Tibial artery (tissue), 4 donors: Measurements from ENCODE around the gene ADD2.
"Not testable (repeated sequence)": the region's sequence is repeated elsewhere in the genome, so short reads cannot be mapped to it uniquely, and the experiment has no call there.

Experiments
- DNase-seq, 2 donors: peaks; one replicate each; pipeline ENCODE4 v3.0.0-alpha.2; 2019
- H3K27ac ChIP-seq, 2 donors: fragments of 200-600 bp; sonication (generic) in 1 of 2; 1 replicate in 1 of 2; 2 replicates in 1 of 2; pipeline ENCODE4 v1.5.1; 2018 to 2019; ENCODE audit warnings: mild to moderate bottlenecking in 1 of 2
- H3K27me3 ChIP-seq, 2 donors: fragments of 200-600 bp; sonication (generic) in 1 of 2; one replicate each; pipeline versions ENCODE4 v1.5.1 to v1.6.0; 2016 to 2019
- H3K36me3 ChIP-seq, 3 donors: fragments of 200-600 bp; sonication (generic) in 2 of 3; one replicate each; pipeline ENCODE4 v1.5.1; 2016 to 2019; ENCODE audit warnings: mild to moderate bottlenecking in 2 of 3
- H3K4me1 ChIP-seq, 4 donors: fragments of 200-600 bp; sonication (generic) in 2 of 4; 1 replicate in 3 of 4; 2 replicates in 1 of 4; pipeline ENCODE4 v1.5.1; 2016 to 2019
- H3K4me3 ChIP-seq, 2 donors: fragments of 200-600 bp; sonication (generic) in 1 of 2; 1 replicate in 1 of 2; 2 replicates in 1 of 2; pipeline ENCODE4 v1.5.1; 2018 to 2019; ENCODE audit warnings: mild to moderate bottlenecking in 2 of 2
- H3K9me3 ChIP-seq, 3 donors: fragments of 200-600 bp; sonication (generic) in 1 of 3; one replicate each; pipeline ENCODE4 v1.5.1; 2016 to 2019
- intact Hi-C: fragments of 100-400 bp; cut with DNase I; formaldehyde crosslinking; loops from one replicate; pipeline ENCODE4 v1.15.0; 2023; ENCODE audit warnings: low total_unique reads
- TF ChIP-seq, protein P1 (sequence below), 2 experiments: fragments of 200-600 bp in 1 of 2; fragments of 450-650 bp in 1 of 2; IDR thresholded peaks; one replicate each; pipeline ENCODE4 v1.5.1; 2017 to 2019; ENCODE audit warnings: antibody characterized with exemption in 2 of 2, mild to moderate bottlenecking in 1 of 2, moderate library complexity in 1 of 2

Gene ADD2

DNA sequence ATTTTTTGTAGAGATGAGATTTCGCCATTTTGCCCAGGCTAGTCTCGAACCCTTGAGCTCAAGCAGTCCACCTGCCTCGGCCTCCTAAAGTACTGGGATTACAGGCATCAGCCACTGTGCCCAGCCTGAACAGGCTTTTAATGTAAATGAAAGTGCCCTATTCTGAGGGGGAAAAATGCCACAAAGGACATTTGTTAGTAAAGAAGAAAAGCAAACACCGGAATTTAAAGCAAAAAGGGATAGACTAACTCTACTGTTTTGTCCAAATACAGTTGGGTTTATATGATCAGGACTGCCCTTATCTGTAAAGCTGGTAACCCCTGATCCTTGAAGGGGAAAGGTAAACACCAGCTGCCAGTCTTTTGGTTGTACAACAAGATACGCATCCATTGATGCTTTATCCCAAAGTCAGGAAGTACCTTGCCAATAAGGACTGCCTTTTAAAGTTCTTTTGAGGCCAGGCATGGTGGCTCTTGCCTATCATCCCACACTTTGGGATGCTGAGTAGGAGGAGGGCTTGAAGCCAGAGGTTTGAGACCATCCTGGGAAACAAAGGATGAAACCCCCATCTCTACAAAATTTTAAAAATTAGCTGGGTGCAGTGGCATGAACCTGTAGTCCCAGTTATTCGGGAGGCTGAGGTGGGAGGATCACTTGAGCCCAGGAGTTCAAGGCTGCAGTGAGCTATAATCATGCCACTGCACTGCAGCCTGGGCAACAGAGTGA, 39.3 kb upstream of the ADD2 start:
- TF ChIP-seq, protein P1, sequence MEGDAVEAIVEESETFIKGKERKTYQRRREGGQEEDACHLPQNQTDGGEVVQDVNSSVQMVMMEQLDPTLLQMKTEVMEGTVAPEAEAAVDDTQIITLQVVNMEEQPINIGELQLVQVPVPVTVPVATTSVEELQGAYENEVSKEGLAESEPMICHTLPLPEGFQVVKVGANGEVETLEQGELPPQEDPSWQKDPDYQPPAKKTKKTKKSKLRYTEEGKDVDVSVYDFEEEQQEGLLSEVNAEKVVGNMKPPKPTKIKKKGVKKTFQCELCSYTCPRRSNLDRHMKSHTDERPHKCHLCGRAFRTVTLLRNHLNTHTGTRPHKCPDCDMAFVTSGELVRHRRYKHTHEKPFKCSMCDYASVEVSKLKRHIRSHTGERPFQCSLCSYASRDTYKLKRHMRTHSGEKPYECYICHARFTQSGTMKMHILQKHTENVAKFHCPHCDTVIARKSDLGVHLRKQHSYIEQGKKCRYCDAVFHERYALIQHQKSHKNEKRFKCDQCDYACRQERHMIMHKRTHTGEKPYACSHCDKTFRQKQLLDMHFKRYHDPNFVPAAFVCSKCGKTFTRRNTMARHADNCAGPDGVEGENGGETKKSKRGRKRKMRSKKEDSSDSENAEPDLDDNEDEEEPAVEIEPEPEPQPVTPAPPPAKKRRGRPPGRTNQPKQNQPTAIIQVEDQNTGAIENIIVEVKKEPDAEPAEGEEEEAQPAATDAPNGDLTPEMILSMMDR (IDR thresholded peaks at IDR 0.05): no peak
- Histone ChIP-seq H3K36me3 (no peaks in the 10 kb centered on the region), H3K27me3 (no peaks in the 10 kb centered on the region), H3K27ac (no peak overlapping the region), H3K4me1 (no peaks in the 10 kb centered on the region), H3K4me3 (no peak overlapping the region), H3K9me3 (peaks cover 0 to 4% (median 0%) of the 10 kb centered on the region in 3 donors)
- intact Hi-C loops: no loop called here
- no peak for DNase-seq

- H3K27me3 ChIP-seq: no peaks in the 10 kb centered on the region
- no peaks in the 10 kb centered on the region for H3K36me3 ChIP-seq
- no peaks in the 10 kb centered on the region for H3K4me1 ChIP-seq
- no peak for DNase-seq
- TF ChIP-seq, protein P1 (IDR thresholded peaks at IDR 0.05): no peak
- H3K4me3 ChIP-seq: no peak overlapping the region
- H3K9me3 ChIP-seq: peaks cover 0 to 4% (median 0%) of the 10 kb centered on the region in 3 donors
- no peak overlapping the region for H3K27ac ChIP-seq
- intact Hi-C loops: no loop called here
Observed at GRCh38 chr2:70806620-70807019, 38.6 kb upstream of the ADD2 start.

DNA sequence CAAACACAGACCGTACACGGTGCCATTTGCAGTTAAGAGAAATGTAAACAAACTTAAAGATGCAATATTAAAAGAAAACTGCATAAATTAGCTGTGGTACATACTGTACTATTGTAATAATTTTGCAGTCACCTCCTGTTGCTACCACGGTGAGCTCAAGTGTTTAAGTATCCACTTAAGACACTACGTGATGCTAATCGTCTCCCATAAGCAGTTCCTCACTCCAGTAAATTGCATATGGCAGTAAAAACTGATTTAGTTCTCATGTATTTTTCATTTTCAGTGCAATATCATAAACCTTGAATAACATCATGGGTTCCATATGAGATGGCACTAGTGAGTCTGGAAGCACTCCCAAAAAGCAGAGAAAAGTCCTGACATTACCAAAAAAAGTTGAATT, 38.0 kb upstream of the ADD2 start:
- H3K27ac ChIP-seq: no peak overlapping the region
- TF ChIP-seq, protein P1 (IDR thresholded peaks at IDR 0.05): no peak
- H3K4me3 ChIP-seq: no peak overlapping the region
- H3K36me3 ChIP-seq: no peaks in the 10 kb centered on the region
- peaks cover 0 to 4% (median 0%) of the 10 kb centered on the region in 3 donors for H3K9me3 ChIP-seq
- DNase-seq: no peak
- H3K4me1 ChIP-seq: no peaks in the 10 kb centered on the region
- H3K27me3 ChIP-seq: no peaks in the 10 kb centered on the region
- intact Hi-C loops: no loop called here

DNA sequence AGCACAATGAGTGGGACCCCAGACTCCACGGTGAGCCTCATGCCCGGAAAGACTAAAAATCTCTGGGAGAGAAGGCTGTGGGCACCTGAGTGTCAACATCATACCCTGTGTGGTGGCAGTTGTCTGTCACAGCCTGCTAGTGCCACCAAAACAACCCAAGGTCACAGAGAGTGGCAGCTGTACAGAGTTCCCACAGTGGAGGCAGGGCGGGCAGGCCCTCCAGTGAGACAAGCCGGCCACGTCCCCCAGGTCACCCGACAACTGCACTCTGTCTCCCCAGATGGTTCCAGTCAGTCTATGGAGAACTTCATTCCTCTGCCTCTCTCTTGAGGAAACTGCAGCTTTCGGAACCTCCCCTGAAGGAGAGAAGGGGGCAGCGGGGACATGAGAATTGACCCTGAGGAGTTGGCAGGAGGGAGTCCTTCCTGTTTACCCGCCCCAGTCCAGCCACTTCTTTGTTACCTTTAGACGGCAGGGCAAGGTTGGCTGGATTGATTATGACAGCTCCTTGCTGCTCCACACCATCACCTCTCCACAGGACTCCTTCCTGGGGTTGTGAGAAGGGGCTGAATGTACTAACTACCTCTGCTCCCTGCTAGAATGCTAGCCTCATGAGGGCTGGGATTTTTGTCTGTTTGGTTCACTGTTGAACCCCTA, 33.7 kb upstream of the ADD2 start:
- Histone ChIP-seq H3K27ac (no peak overlapping the region), H3K36me3 (no peaks in the 10 kb centered on the region), H3K9me3 (peaks cover 0 to 10% (median 4%) of the 10 kb centered on the region in 3 donors), H3K4me1 (no peaks in the 10 kb centered on the region), H3K4me3 (no peak overlapping the region), H3K27me3 (peaks cover 0 to 7% of the 10 kb centered on the region in 2 donors)
- no peak for DNase-seq
- TF ChIP-seq, protein P1 (IDR thresholded peaks at IDR 0.05): no peak
- intact Hi-C loops: no loop called here

GRCh38 chr2:70799706-70800105, 31.7 kb upstream of the ADD2 start:
- no peak overlapping the region for H3K4me3 ChIP-seq
- intact Hi-C loops: no loop called here
- H3K4me1 ChIP-seq: no peaks in the 10 kb centered on the region
- peaks cover 0 to 17% of the 10 kb centered on the region in 2 donors for H3K27me3 ChIP-seq
- no peak for DNase-seq
- H3K36me3 ChIP-seq: no peaks in the 10 kb centered on the region
- H3K9me3 ChIP-seq: peaks cover 0 to 10% (median 1%) of the 10 kb centered on the region in 3 donors
- TF ChIP-seq, protein P1 (IDR thresholded peaks at IDR 0.05): no peak
- H3K27ac ChIP-seq: no peak overlapping the region

- intact Hi-C loops, DNase-seq, H3K4me1 ChIP-seq, H3K9me3 ChIP-seq, H3K27ac ChIP-seq, H3K4me3 ChIP-seq, H3K36me3 ChIP-seq: not testable (repeated sequence)
- H3K27me3 ChIP-seq: peaks cover 0 to 27% of the 10 kb centered on the region in 2 donors
Observed at GRCh38 chr2:70797996-70798395, 30.0 kb upstream of the ADD2 start.
